ENCODE measurements around the gene HOXA5.

The HOXA5 gene

GRCh38 chr7:27185013-27185853 is 41.8 kb upstream of the HOXA5 start, which contains the start of gene HOXA11:
Gene HOXA11, minus strand, starts transcription at chr7:27185232. Its CDS starts 88 bp downstream, at chr7:27185144.
- no peak for TF ChIP-seq CTCF (IDR thresholded peaks at IDR 0.05; ENCODE audit: borderline replicate concordance, insufficient read depth, low read depth, low read length)
- H3K4me3 ChIP-seq (ENCODE audit: low read depth, low read length): no peak within 1 kb of the TSS

- TF ChIP-seq CTCF (IDR thresholded peaks at IDR 0.05; ENCODE audit: borderline replicate concordance, insufficient read depth, low read depth, low read length): no peak
- no peak overlapping the region for H3K4me3 ChIP-seq (ENCODE audit: low read depth, low read length)
Measured at GRCh38 chr7:27184337-27185012, 41.0 kb upstream of the HOXA5 start.

- no peak for TF ChIP-seq CTCF (IDR thresholded peaks at IDR 0.05; ENCODE audit: borderline replicate concordance, insufficient read depth, low read depth, low read length)
- no peak overlapping the region for H3K4me3 ChIP-seq (ENCODE audit: low read depth, low read length)
Measured at GRCh38 chr7:27183682-27184336, 40.3 kb upstream of the HOXA5 start.

- no peak overlapping the region for H3K4me3 ChIP-seq (ENCODE audit: low read depth, low read length)
- no peak for TF ChIP-seq CTCF (IDR thresholded peaks at IDR 0.05; ENCODE audit: borderline replicate concordance, insufficient read depth, low read depth, low read length)
Measured at GRCh38 chr7:27182861-27183681, 39.6 kb upstream of the HOXA5 start.

GRCh38 chr7:27182285-27182841 is 38.9 kb upstream of the HOXA5 start:
- H3K4me3 ChIP-seq (ENCODE audit: low read depth, low read length): no peak overlapping the region
- no peak for TF ChIP-seq CTCF (IDR thresholded peaks at IDR 0.05; ENCODE audit: borderline replicate concordance, insufficient read depth, low read depth, low read length)

- H3K4me3 ChIP-seq (ENCODE audit: low read depth, low read length): no peak overlapping the region
Measured at GRCh38 chr7:27181795-27182275, 38.4 kb upstream of the HOXA5 start.

More at GRCh38 chr7:27181795-27182275, 38.4 kb upstream of the HOXA5 start:
- TF ChIP-seq CTCF (IDR thresholded peaks at IDR 0.05; ENCODE audit: borderline replicate concordance, insufficient read depth, low read depth, low read length): no peak
